Fibroblast of the aortic adventitia (primary cell): ENCODE measurements around the gene SRD5A1. TPM values are rescaled to one million over a fixed set of nuclear protein-coding genes. Genes with fewer than 3 reads are reported as not detected.

ENCODE experiments used
- DNase-seq: peaks from one replicate; pipeline ENCODE4 v3.0.0-alpha.2; 2010; ENCODE audit warnings: low read depth
- H3K4me3 ChIP-seq: 2 replicates; pipeline ENCODE4 v1.5.1; 2011; ENCODE audit warnings: low read depth, mild to moderate bottlenecking, control low read depth, low read length, moderate library complexity
- total RNA-seq: library from RNA; depleted of rRNA; stranded (reverse); fragments of >200 nt; gene quantifications from 2 replicates; pipeline ENCODE4 v1.2.3, GENCODE V29; 2012; ENCODE audit warnings: low replicate concordance
- TF ChIP-seq, protein P1 (sequence below): IDR thresholded peaks from 2 replicates; pipeline ENCODE4 v1.5.1; 2011; ENCODE audit warnings: mild to moderate bottlenecking, low read length, control low read depth, inconsistent platforms; ENCODE audit not compliant: insufficient read depth

SRD5A1 gene
- total RNA-seq, 1 donor, result 12.0 TPM

DNA sequence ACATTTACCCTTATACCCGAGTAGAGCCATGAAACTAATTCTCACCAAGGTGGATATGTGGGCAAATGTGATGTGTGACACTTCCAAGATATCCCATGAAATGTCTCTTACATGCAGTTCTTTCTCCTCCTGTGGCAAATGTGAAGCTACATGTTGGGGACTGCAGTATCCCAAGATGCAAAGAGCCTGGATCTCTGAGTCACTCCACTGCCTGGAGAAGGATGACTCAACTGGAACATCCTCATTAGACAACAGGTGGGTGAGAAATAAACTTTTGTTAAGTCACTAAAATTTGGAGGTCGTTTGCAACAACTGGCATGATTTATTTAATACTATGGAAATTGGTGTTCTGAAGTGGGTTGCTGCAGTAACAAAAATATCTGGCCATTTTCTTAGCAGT, 43.5 kb downstream of the SRD5A1 start:
- no peak overlapping the region for H3K4me3 ChIP-seq
- TF ChIP-seq, protein P1, sequence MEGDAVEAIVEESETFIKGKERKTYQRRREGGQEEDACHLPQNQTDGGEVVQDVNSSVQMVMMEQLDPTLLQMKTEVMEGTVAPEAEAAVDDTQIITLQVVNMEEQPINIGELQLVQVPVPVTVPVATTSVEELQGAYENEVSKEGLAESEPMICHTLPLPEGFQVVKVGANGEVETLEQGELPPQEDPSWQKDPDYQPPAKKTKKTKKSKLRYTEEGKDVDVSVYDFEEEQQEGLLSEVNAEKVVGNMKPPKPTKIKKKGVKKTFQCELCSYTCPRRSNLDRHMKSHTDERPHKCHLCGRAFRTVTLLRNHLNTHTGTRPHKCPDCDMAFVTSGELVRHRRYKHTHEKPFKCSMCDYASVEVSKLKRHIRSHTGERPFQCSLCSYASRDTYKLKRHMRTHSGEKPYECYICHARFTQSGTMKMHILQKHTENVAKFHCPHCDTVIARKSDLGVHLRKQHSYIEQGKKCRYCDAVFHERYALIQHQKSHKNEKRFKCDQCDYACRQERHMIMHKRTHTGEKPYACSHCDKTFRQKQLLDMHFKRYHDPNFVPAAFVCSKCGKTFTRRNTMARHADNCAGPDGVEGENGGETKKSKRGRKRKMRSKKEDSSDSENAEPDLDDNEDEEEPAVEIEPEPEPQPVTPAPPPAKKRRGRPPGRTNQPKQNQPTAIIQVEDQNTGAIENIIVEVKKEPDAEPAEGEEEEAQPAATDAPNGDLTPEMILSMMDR, result no peak
- no peak for DNase-seq

DNA sequence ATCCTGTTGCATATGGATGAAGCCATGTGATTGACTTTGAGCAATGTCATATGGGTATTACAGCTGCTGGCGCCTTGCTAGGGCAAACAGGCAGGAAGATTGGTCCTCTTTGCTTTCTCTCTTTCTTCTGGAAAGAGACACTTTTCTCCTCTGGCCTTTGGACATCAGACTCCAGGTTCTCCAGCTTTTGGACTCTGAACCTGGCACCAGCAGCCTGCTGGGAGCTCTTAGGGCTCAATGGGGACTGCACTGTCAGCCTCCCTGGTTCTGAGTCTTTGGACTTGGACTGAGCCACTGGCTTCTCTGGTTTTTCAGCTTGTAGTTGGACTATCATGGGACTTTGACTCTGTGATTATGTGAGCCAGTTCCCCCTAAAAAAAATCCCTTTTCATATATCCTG, 45.1 kb downstream of the SRD5A1 start:
- TF ChIP-seq, protein P1, result no peak
- no peak overlapping the region for H3K4me3 ChIP-seq
- no peak for DNase-seq

DNA sequence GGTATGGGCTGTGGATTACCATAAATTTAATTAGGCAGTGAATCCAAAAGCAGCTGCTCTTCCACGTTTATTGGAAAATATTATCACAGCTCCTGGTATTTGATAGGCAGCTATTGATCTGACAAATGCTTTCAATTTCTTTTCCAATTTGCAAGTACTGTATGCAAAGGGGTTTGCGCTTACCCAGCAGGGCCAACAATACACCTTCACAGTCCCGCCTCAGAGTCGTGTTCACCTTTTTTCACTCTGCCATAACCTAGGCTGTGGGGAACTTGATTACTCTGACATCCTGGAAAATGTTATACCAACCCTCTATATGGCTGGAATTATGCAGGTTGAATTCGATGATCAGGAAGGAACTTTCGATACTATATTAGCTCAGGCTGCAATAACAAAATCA, 47.7 kb downstream of the SRD5A1 start:
- no peak for DNase-seq
- no peak overlapping the region for H3K4me3 ChIP-seq
- TF ChIP-seq, protein P1, result no peak

DNA sequence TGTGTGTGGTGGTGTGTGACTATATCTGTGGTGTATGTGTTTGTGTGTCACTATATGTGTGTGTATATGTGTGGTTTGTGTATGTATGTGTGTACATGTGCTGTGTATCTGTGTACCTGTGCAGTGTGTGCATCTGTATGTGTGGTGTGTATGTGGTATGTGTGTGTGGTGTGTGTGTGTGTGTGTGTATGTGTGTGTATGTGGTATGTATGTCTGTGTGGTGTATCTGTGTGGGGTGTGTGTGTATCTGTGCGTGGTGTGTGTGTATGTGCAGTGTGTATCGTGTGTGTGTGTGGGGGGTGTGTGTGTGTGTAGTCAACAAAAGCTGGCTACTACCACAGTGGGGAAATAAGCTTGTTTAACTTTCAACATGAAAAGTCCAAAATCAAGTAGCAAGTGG, 48.4 kb downstream of the SRD5A1 start:
- no peak for DNase-seq
- TF ChIP-seq, protein P1, result no peak
- no peak overlapping the region for H3K4me3 ChIP-seq

DNA sequence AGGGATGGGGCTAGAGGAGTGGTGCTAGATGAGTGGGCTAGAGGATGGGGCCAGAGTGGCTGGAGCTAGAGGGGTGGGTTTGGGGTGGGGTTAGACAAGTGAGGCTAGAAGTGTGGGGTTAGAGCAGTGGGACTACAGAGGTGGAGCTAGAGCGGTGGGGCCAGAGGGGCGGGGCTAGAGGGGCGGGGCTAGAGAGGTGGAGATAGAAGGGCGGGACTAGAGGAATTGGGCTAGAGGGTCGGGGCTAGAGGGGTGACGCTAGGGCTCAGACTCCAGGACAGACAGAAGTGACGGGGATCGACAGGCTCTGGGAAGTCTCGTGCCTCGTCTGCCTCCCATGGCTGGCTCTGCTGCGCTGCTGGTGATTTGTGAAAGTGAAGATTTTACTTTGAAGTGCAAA, 49.0 kb downstream of the SRD5A1 start:
- no peak overlapping the region for H3K4me3 ChIP-seq
- DNase-seq, result no peak
- TF ChIP-seq, protein P1, result no peak

DNA sequence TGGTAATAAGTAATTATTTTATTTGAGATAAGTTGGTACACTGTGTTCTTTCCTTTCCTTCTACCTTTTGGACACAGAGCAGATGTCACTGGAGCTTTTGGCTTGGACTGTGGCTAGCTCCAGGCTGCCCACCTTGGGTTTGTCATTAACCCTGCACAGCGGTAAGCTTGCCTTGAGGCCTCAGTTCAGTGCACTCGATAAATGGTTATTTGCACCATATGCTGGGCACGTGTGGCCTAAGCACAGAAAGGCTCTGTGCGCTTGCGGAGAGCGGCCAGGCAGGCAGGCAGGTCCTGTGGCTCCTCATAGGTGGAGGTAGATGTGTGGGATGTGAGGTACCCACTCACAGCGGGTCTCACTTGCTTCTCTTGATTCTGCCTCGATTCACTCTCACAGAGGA, 50.0 kb downstream of the SRD5A1 start:
- TF ChIP-seq, protein P1, result no peak
- no peak overlapping the region for H3K4me3 ChIP-seq
- DNase-seq, result no peak

DNA sequence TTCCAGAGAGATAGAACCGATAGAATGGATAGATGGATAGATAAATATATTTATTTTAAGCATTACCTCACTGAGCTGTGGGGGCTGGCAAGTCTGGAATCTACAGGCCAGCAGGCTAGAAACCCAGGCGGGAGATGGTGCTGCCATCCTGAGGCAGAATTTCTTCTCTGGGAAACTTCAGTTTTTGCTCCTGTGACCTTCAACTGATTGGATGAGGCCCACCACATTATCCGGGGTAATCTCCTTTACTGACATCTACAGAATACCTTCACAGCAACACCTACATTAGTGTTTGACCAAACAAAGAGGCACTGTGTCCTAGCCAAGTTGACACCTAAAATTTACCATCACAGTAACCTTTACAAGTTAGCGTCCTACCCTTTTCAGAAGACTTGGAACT, 50.8 kb downstream of the SRD5A1 start:
- no peak overlapping the region for H3K4me3 ChIP-seq
- TF ChIP-seq, protein P1, result no peak
- DNase-seq, result no peak
